Femur (tissue), 1 donor: ENCODE data around the gene CDHR5.
A peak's percentile ranks its signal among the peaks of the same experiment; 100 is the strongest.
"Not testable (repeated sequence)": the region's sequence is repeated elsewhere in the genome, so short reads cannot be mapped to it uniquely, and the experiment has no call there.

Source experiments
- DNase-seq: peaks from one replicate; pipeline ENCODE4 v3.0.0-alpha.2; 2017

Gene CDHR5

DNA sequence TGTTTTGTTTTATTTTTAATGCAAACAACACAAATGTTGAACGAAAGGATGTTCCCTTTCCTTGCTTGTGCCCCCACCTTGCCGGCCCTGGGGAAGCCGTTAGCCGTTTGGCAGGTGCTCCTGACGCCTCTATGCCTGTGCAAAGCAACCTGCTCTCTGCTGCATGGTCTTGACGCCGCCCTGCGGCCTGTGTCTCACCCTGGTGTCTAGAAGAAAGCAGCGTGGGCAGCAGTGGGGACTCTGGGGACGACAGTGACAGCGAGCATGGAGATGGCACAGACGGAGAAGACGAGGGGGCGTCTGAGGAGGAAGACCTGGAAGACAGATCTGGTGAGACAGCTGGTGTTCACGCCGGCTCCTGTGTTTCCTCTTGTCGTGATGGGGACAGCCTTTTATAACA, 43.0 kb downstream of the CDHR5 start:
- DNase-seq, result no peak

DNA sequence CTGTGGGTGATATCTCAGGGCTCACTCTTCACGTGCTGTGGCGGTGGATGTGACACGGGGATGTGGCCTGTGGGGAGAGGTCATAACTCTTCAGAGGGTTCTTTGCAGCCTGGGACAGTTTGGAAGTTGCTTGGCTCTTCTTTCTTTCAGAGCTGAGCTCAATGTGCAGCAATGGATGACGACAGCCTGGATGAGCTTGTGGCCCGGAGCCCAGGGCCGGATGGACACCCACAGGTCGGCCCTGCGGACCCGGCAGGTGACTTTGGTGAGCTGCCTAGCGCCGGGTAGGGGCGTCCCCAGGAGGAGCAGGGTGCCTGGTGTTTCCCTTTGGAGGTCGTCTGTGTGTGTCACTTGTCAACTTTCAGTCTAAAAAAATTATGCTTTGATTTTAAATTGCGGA, 43.4 kb downstream of the CDHR5 start:
- no peak for DNase-seq

DNA sequence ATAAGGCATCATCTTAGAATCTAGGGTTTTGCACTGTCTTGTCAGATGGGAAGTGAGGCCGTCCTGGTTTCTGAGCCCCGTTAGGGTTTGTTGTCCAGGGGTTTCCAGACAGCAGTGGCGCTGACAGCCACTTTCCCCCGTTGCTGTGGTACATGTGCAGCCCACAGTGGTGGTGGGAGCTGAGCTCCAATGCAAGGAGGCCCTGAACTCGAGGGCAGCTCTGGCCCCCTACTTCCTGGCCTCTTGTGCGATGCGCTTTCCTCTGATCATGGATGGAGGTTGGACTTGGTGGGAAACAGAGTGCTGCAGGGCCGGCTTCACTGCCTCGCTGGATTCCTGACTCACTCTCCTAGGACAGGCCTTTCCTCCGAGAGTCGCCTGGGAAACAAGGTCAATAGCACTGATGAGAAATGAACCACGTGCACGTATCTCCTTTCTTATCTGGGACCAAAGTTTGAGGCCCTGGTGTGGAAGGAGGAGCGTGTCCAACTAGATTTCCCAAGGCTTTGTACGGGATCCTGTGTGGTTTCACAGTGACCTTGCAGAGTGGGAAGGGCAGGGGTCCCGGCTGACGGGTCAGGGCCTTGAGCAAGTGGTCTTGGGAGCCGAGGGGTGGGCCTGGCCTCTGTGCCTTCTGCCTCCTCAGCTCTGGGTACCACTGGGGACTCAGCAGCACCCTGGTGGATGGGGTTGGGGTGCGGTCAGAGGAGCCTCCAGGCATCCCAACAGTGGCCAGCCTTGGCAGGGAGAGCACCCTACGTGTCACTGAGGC, 44.7 kb downstream of the CDHR5 start:
- DNase-seq, result no peak

DNA sequence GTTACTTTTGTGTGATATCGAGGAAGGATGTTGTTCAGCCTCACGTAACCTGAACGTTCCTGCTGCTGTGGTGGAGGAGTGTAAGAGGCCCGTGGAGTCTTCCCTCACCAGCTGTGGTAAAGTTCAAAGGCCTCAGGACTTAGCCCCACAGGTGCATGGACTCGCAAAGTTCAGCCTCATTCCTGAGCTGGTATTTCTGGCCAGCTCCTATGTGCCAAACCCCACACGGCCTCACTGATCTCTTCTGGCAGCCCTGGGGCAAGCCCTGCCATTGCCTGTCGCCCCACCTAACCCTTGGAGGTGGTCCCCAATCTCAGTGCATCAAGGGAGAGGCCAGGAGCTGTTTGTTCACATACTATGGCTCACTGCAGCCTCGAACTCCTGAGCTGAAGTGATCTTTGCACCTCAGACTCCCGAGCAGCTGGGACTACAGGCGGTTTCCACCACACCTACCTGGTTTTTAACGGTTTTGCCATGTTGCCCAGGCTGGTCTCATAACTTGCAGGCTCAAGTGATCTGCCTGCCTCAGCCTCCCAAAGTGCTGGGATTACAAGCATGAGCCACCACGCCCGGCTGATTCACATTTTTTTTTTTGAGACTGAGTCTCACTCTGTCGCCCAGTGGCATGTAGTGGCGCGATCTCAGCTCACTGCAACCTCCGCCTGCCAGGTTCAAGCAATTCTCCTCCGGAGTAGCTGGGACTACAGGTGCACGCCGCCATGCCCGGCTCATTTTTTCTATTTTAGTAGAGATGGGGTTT, 46.3 kb downstream of the CDHR5 start:
- DNase-seq, result no peak

DNA sequence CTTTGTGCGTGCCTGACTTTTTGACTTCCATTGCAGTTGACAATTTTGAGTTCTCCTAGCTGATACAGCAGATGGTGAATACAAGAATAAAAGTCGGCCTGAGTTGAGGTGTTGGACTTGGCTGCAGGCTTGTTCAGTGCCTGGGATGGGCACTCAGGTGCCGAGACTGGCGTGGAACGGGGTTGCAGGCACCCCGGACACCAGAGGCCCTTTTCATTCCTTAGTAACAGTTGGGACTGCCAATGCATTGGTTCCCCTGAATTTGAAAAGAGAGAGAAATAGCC, 47.2 kb downstream of the CDHR5 start:
- DNase-seq, result no peak

DNA sequence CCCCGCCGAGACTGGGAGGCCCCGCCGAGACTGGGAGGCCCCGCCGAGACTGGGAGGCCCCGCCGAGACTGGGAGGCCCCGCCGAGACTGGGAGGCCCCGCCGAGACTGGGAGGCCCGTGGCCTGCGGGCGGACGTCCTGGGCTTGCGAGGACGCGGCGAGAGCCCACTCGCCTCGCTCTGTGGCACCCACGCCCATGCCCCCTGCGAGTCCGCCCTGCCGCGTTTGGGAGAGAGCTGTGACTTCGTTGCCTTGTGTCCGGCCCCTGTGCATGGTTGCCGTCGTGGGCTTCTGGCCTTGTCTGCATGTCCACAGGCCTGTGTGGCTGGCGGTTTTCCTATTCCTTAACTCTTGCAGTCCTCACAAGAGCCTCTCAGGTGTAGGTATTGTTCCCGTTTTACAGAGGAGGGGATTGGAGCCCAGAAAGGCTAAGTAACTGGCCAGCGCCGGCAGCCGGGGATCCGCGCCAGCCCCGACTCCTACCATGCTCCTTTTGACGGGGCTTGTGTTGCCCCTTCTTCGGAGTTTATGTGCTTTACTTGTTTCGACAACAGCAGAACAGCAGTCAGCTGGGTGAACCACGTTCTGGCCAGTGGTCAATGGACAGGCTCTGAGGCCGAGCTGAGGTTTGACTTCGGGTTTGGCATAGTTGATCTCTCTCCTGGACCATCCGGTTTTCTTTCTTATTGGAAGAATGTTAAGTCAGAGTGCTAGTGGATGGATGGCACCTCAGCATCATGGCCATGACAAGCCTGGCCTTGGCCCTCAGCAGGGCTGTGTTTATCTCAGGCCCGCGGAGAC, 47.7 kb downstream of the CDHR5 start:
- no peak for DNase-seq

DNA sequence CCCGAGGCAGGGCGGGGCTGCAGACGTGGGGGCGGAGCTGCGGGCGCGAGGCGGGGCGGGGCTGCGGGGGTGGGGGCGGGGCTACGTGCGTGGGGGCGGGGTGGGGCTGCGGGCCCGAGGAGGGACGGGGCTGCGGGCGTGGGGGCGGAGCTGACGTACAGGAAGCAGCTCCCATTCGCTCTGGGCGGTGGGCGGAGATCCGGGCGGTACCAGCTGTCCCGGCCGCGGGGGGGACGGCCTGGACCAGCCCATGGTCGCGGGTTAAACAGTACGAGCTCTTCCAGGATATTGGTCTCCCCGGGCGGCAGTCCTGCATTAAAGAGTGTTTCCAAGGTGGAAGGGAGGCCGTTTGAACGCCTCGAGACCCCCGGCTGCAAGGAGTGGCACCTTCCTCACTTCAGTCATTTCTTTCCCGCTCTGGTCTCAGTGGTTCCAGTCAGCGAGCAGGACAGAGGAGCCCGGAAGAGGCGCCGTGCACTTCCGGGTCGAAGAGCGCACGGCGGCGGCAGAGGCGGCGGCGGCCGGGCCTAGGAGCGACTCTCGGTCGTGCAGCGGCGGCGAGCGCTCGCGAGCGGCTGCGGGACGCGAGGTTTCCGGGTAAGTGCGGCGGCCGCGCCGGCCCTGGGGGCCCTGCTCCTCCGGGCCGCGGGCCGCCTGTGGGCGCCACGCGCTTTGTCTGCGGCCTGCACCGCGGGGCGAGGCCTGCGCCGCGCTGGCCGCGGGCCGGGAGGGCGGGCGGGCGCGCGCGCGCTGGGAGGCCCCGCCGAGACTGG, 48.6 kb downstream of the CDHR5 start, which contains the start of gene PHRF1:
Gene PHRF1 (plus strand): TSS at position 475 of the 773 bp plus-strand sequence. CDS start 5,043 bp downstream, outside the sequence.
- DNase-seq, result peak; percentile 97

DNA sequence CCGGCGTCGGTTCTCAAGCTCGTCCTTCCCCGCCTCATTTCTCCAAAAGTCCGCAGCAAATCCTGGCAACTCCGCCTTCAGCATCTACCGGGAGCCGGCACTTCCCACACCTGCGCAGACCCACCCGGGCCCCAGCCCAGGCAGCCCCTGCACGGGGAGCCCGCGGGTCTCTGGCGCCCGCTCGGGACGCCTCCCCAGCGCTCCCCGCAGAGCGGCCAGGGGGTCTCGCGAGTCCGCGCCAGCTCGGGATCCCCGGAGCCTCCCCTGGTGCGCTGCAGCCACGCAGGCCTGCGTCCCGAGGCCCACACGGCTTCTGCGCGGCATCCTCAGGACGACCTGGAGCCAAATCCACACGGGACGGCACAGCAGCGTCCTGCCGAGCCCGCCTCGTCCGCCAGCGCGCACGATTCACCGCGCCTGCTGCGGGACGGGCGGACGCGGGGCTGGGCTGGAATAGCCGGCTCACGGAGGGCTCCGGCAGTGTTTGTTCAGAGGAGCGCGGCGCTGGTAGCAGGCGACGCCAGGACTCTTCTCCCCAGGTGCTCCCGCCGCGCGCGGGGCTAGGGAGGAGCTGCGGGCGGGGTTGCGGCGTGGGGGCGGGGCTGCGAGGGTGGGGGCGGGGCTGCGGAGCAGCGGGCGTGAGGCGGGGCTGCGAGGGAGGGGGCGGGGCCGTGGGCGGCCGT, 49.3 kb downstream of the CDHR5 start:
- no peak for DNase-seq

DNA sequence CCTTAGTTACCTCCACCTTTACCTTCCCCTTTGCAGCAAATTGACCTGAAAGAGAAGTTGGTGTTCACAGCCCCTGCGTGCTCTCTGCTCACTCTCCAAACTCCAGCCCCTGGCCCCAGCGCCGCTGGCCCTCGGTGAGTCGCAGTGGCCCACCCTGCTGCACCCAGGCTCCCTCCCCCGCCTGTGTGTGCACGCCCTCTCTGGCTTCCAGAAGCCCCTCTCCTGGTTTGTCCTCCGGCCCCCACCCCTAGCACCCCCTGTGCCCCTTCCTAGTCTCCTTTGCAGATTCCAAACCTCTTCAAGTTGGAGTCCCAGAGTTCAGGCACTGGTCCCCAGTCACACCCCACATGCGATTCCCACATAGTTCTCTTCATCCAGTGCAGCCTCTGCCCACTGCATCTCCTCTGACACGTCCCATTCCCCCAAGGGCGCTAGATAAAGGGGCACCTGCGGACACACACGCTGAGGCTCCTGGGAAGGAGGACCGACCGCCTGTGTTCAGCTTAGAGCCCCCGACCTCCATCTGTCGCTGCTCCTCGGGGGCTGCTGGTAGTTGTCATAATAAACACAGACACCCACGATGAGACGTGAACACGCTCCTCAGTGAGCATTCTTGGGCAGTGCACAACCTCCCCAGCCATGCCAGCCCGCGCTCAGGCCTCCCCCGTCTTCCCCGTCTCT, 50.0 kb downstream of the CDHR5 start:
- no peak for DNase-seq

DNA sequence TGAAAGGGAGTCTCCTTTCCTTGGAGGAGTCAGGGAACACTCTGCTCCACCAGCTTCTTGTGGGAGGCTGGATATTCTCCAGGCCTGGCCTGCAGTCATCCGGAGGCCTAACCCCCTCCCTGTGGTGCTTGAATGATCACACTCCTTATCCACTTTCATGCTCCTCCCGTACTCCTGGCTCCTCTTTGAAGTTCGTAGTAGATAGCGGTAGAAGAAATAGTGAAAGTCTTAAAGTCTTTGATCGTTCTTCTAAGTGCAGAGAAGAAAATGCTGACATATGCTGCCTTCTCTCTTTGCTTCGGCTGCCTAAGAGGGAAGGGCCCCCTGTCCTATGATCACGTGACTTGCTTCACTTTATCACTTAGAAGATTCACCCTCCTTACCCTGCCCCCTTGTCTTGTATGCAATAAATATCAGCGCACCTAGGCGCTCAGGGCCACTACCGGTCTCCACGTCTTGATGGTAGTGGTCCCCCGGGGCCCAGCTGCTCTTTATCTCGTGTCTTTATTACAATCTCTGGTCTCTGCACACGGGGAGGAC, 50.7 kb downstream of the CDHR5 start:
- DNase-seq, result not testable (repeated sequence)

DNA sequence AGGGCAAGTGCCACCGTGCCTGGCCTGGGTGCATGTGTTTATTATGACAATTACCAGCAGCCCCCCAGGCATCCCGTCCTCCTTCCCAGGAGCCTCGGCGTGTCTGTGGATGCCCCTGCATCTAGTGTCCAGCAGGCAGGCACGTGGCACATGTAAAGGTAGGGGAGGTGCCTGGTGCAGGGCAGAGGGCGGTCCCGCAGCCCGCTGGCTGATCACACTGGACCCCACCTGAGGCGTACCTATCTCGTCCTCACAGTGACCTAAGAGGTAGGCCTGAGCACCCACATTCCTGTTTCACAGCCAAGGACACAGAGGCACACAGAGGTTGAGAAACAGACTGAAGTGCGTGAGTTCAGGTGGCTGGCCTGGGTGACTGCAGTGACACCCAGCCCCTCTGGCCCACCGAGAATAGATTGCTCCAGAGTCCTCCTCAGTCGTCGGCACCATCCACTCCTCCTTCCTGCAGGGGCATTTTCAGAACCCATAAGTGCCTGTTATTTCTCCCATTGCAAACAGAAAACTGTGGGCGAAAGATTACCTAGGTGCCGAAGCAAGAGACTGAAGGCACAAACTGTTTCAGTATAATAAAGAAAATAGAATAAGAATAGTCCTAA, 51.5 kb downstream of the CDHR5 start:
- DNase-seq, result no peak

DNA sequence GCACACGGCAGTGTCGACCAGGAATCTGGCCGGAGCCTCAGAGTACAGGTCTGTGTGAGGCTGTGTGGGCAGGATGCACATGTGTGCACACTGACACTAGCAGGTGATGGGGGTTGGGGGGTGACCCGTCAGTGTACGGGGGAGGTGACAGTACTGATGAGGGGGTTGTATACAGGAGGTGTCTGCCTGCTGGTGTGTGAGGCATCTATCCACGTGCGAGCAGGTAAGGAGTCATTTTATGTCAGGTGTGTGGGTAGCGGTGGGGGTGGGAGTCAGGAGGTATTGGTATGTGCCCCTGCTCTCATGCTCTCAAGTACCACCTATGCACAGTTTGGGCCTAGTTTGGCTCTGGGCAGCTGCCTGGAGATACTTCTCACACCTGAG, 53.0 kb downstream of the CDHR5 start:
- no peak for DNase-seq

DNA sequence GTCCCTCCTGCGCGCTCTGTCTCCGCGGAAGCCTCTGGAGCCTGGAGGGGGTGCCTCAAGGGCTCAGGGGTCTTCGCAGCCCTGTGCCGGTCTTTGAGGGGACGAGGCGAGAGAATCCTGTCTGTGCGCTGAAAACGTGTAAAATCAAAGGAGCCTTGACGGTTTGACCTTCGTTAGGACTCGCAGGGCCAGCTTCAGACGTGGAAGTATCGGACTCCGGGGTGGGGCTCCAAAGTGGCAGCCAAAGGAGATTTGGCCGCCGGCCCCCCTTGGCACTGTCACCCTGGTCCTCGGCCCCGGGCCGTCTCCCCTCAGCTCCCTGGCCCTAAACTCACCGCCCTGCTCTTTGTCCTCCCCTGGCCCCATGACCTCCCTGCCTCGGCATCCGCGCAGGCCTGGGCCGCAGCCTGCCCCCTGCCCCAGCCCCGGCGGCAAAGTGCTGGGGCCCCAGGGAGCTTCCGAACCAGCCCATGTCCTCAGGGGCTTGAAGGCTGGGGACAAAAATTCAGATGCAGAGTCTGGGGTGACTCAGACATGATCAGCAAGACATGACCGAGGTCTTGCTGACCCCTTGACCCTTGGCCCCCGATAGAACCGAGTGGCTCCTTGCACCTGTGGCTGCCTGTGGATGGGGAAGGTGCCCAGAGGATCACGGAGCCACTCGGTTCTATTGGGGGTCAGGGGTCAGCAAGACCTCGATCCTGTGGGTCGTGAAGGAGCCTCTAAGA, 55.4 kb downstream of the CDHR5 start:
- DNase-seq, result no peak

DNA sequence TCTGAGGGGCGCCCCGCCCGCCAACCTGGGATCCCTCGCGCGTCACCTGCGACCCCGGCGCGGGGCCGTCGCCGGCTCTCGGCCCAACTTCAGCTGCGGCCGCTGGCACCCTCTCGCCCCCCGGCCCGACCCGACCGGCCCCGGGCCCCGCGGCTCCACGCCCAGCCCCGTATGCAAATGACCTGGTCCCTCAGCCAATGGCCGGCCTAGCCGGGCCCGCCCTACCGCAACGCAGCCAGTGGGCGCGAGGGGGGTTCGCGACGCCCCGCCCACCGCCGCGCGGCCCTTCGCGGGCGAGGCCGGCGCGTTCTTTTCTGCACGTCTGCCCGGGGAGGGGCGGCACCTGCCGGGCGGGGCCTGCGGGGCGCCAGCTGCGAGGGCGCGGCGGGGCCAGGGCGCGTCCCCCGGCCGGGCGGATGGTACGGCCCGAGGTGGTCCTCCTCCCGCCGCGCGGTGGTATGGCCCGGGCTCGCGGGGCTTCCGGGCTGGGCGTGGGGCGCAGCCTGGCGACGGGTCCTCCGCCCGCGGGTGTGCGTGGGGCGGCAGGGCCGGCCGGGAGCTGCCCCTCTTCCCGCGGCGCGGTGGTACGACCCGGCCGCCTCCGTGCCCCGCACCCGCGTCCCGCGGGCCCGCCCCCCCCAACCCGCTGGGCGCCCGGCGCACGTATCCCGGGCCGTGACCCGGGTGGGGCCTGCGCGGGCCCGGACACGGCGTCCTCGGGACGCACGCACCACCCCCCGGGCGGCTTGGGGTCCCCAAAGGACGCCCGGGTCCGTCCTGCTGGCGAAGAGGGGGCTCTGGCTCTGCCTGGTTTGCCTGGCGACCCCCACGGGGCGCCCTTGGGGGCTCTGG, 56.2 kb downstream of the CDHR5 start:
- peak; percentile 96 for DNase-seq

DNA sequence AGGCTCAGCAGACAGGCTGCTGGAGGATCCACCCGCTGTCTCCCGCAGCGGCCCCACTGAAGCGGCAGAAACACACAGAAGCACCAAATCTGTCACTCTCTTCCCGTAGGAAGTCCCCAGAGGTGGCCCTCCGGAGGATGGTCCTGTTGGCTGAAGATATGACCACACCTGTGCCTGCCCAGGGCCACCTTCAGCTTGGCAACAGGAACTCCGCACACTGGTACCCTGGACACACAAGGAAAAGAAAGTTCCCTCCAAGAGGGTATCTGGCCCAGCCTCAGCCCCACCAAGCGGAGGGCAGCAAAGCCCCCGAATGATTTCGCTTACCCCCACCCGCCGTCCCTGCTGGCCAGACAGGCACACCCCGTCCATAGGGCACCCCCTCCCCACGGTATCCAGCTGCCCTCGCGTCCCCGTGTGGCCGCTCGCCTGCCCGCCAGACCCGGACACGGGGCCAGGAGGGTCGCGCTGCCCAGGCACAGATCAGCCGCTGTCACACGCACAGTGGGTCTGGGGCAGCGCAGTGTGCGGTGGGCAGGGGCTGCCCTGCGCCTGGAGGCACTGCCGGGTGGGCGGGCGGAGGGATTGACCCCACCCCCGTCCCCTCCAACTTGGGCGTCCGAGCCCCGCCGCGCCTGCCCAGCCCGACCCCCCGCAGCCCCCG, 57.0 kb downstream of the CDHR5 start:
- DNase-seq, result peak; percentile 33

DNA sequence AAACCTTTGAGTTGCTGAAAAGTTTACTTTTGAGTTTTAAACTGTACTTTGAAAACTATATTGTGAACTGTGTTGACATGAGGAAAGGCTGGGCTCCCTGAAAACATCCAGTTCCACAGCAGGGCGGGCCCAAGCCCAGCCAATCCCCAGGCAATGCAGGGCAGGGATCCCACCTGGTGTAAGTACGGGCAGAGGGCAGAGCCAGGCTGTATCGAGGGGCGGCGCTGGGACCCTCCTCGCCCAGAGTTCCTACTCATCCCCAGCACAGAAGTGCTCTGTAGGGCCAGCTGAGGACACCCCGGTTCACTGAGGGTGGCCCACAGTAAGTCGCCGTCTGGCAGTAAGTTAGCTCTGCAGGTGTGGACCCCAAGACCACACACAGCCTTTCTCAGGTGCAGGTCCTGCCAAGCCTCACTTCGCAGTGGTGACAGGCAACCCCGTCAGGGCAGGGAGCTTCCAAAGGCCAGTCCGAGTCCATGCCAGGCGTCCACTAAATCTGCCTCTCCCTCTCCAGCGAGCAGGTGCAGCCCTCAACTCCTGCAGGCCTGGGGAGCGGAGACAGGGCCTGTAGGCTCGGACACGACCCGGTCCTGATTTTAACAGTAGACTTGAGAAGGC, 57.6 kb downstream of the CDHR5 start:
- DNase-seq, result peak; percentile 23
